ENCODE results near the gene TRABD. TPM values are rescaled to one million over a fixed set of nuclear protein-coding genes. Genes with fewer than 3 reads are reported as not detected.

TRABD gene
- total RNA-seq, 4 donors from 2014 or later: 26.6 to 51.9 (median 31.5) TPM

DNA sequence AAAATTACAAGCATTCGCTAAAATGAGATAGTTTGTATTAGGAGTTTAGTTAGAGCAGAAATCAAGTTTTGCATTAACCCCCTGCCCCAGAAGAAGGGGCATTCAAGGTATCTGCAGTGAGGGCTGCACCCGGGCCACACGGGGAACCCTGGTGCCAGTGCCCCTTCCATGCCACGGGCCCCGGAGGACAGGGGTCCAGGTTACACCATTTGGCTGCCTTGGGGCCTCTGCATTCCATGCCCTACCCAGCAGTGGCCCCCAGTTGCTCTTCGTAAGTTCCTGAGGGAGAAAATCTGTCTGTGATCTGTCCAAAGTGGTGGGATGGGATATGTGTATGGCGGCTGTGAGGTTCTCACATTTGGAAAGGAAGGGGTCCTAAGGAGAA, 32.0 kb upstream of the TRABD start:
- DNase-seq: no peak
- no peak overlapping the region for H3K27ac ChIP-seq
- no peaks in the 10 kb centered on the region for H3K27me3 ChIP-seq
- H3K9me3 ChIP-seq: no peaks in the 10 kb centered on the region
- intact Hi-C loops (cut with DNase I): no loop called here
- H3K4me3 ChIP-seq (replicated peaks in 1 of 3): no peak overlapping the region
- TF ChIP-seq POLR2A (IDR thresholded peaks at IDR 0.05): no peak
- TF ChIP-seq, protein P1, sequence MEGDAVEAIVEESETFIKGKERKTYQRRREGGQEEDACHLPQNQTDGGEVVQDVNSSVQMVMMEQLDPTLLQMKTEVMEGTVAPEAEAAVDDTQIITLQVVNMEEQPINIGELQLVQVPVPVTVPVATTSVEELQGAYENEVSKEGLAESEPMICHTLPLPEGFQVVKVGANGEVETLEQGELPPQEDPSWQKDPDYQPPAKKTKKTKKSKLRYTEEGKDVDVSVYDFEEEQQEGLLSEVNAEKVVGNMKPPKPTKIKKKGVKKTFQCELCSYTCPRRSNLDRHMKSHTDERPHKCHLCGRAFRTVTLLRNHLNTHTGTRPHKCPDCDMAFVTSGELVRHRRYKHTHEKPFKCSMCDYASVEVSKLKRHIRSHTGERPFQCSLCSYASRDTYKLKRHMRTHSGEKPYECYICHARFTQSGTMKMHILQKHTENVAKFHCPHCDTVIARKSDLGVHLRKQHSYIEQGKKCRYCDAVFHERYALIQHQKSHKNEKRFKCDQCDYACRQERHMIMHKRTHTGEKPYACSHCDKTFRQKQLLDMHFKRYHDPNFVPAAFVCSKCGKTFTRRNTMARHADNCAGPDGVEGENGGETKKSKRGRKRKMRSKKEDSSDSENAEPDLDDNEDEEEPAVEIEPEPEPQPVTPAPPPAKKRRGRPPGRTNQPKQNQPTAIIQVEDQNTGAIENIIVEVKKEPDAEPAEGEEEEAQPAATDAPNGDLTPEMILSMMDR (IDR thresholded peaks at IDR 0.05): no peak
- WGBS, 2 donors: 84 to 95% methylated on average over 3 to 6 of the region's 7 CpGs
- no peaks in the 10 kb centered on the region for H3K36me3 ChIP-seq
- H3K4me1 ChIP-seq: peaks cover 4 to 8% of the 10 kb centered on the region in 2 donors

DNA sequence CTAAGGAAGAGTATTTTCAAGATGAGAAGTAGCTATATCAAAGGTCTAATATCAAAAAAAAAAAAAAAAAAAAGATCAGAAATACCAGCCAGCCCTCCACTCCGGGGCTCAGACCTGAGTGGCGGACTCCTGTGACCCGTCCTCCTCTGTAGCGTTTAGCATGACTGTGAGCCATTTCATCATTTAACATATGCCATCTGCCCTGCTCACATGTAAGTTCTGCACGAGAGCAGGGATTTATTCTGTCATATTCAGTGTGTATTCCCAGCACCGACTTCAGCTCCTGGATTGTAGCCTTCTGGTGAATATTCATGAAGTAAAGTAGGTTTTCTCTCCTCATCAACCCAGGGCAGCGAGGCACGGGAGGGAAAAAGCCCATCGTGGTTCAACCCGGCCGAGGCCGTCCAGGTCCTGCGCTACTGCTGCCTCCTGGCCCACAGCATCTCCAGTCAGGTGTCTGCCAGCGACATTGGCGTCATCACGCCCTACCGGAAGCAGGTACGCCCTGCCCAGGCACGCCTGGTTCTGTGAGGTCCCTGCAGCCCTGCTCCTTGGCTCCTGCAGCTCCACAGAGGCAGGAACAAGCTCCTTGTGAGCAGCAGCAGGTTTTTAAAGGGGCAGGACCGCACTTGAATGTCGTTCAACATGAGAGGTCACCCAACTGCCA, 27.9 kb upstream of the TRABD start:
- DNase-seq: peak; percentile 92 to 93
- intact Hi-C loops (cut with DNase I): no loop called here
- H3K4me1 ChIP-seq: peaks cover 4 to 8% of the 10 kb centered on the region in 2 donors
- H3K27ac ChIP-seq: peak overlapping the region in 2 of 3 donors; percentile 3 to 58
- H3K4me3 ChIP-seq (replicated peaks in 1 of 3): no peak overlapping the region
- H3K36me3 ChIP-seq: no peaks in the 10 kb centered on the region
- TF ChIP-seq, protein P1 (IDR thresholded peaks at IDR 0.05): no peak
- peak in 1 of 2 donors; percentile 67 for TF ChIP-seq POLR2A (IDR thresholded peaks at IDR 0.05)
- H3K27me3 ChIP-seq: no peaks in the 10 kb centered on the region
- 45 to 48% methylated on average over 10 to 20 of the region's 21 CpGs for WGBS, 2 donors
- H3K9me3 ChIP-seq: no peaks in the 10 kb centered on the region

DNA sequence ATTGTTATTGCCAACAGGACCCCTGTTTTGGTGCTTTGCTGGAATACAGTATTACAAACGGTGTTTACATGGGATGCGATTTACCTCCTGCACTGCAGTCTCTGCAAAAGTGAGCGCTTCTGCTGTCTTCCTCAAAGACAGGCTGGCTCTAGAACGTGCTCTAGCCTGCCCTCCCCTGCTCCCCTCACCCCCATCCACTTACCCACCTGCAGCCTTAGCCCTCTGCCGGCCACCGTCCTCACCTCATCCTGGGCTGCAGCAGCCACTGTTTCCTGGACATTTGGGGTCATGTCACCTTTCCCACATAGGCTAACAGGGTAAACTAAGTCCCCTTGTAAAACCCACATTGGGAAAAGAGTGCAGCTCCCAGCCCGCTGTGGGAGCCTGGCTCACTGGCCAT, 24.8 kb upstream of the TRABD start:
- no peak overlapping the region for H3K4me3 ChIP-seq (replicated peaks in 1 of 3)
- no peaks in the 10 kb centered on the region for H3K36me3 ChIP-seq
- DNase-seq: no peak
- 89% methylated on average over 6 to 7 of the region's 7 CpGs for WGBS, 2 donors
- intact Hi-C loops (cut with DNase I): no loop called here
- H3K4me1 ChIP-seq: peaks cover 4 to 8% of the 10 kb centered on the region in 2 donors
- H3K27ac ChIP-seq: no peak overlapping the region
- TF ChIP-seq, protein P1 (IDR thresholded peaks at IDR 0.05): no peak
- TF ChIP-seq POLR2A (IDR thresholded peaks at IDR 0.05): no peak
- no peaks in the 10 kb centered on the region for H3K27me3 ChIP-seq
- no peaks in the 10 kb centered on the region for H3K9me3 ChIP-seq

DNA sequence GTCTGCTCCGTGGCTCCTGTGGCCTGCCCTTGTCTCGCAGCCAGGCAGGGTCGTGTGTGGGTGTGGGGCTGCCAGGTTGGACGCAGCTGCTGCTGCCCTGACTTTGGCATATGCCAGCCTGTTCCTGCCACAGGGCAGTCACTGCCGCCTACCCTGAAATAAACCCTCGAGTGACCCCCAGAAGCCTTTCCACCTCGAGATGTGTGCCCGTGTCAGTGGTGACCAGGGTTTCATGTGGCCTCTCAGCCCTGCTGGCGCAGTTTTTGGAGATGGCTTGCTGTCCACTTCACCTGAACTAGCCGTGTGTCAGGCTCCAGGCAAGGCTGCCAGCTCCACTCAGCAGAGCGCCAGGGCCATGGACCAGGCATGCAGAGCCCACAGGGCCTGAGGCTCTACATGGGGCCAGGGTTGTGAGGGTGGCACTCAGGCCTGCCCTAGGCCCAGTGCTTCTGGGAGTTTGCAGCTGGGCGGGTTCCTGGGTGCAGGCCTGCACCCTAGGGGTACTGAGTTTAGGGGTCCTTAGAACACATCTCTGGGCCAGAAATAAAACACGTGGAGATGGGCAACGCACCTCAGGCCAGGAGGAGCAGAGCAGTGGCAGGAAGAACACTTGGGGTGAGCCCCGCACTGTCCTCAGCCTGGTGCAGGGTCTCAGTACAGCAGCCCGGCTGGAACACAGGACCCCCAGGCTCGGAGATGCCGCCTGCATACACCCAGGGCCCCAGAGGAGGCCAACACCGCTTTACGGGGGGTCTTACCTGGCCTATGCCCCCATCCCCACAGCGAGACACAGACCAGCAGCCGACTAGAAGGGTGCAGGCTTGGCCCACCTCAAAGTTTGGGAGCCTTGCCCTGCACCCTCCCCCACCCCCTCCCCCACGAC, 24.0 kb upstream of the TRABD start:
- no peak for TF ChIP-seq POLR2A (IDR thresholded peaks at IDR 0.05)
- TF ChIP-seq, protein P1 (IDR thresholded peaks at IDR 0.05): no peak
- no peak overlapping the region for H3K4me3 ChIP-seq (replicated peaks in 1 of 3)
- intact Hi-C loops (cut with DNase I): no loop called here
- no peak overlapping the region for H3K27ac ChIP-seq
- H3K36me3 ChIP-seq: no peaks in the 10 kb centered on the region
- no peaks in the 10 kb centered on the region for H3K27me3 ChIP-seq
- no peaks in the 10 kb centered on the region for H3K9me3 ChIP-seq
- 78 to 96% methylated on average over 5 to 8 of the region's 23 CpGs for WGBS, 2 donors
- no peak for DNase-seq
- peaks cover 4 to 8% of the 10 kb centered on the region in 2 donors for H3K4me1 ChIP-seq

All from thyroid gland (tissue), 4 donors.